ENCODE results near the gene LRRC63. TPM values are rescaled to one million over a fixed set of nuclear protein-coding genes. Genes with fewer than 3 reads are reported as not detected.

LRRC63 gene
- polyA plus RNA-seq, 1 of the 3 experiments (the other 2 are of a cell fraction), result 0.03 TPM

DNA sequence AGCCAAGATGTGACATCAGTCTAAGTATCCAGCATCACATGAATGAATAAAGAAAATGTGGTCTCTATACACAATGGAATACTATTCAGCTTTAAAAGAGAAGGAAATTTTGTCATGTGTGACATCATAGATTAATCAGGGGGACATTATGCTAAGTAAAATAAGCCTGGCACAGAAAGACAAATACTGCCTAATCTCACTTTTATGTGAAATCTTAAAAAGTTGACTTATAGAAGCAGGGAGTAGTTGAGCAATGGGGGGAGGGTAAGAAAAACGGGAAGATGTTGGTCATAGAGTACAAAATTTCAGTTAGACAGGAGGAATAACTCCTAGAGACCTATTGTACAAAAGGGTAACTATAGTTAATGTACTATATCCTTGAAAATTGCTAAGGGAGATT lies 19.3 kb upstream of the LRRC63 start:
- no peak for DNase-seq
- H3K4me2 ChIP-seq, result no peak overlapping the region
- H4K20me1 ChIP-seq (ENCODE audit: insufficient read depth), result no peaks in the 10 kb centered on the region
- no peak overlapping the region for H3K27ac ChIP-seq (ENCODE audit: low read depth in 2 of 2, low read length in 1 of 2)
- no peak for TF ChIP-seq YY1 (IDR thresholded peaks at IDR 0.05; ENCODE audit: low read depth)
- TF ChIP-seq, protein P1, sequence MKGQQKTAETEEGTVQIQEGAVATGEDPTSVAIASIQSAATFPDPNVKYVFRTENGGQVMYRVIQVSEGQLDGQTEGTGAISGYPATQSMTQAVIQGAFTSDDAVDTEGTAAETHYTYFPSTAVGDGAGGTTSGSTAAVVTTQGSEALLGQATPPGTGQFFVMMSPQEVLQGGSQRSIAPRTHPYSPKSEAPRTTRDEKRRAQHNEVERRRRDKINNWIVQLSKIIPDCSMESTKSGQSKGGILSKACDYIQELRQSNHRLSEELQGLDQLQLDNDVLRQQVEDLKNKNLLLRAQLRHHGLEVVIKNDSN (IDR thresholded peaks at IDR 0.05; ENCODE audit: borderline replicate concordance, low read depth), result no peak
- WGBS (ENCODE audit: low lambda C conversion rate), result 28% methylated on average over 1 of the region's 1 CpG
- H3K27me3 ChIP-seq (ENCODE audit: insufficient read depth), result no peaks in the 10 kb centered on the region
- no peak overlapping the region for H2AFZ ChIP-seq (ENCODE audit: low read depth)
- no peak overlapping the region for H3K4me3 ChIP-seq (ENCODE audit: low read depth in 2 of 2, low read length in 1 of 2)
- no peaks in the 10 kb centered on the region for H3K4me1 ChIP-seq (ENCODE audit: control insufficient read depth in 1 of 2, insufficient read depth in 2 of 2, low read depth in 1 of 2, low read length in 1 of 2)
- ChIA-PET CTCF (interaction anchor here (0.6 to 1.2 kb wide), 4 partner anchors 7 to 91 kb away, joined by 3 to 4 read pairs (median 3); no protein-coding TSS in a partner anchor), POLR2A (no interaction called here)
- no peaks in the 10 kb centered on the region for H3K79me2 ChIP-seq (ENCODE audit: insufficient read depth)
- H3K36me3 ChIP-seq (replicated peaks in 1 of 2; ENCODE audit: control insufficient read depth in 1 of 2, insufficient read depth in 2 of 2, low read length in 1 of 2), result no peaks in the 10 kb centered on the region
- no peaks in the 10 kb centered on the region for H3K9me2 ChIP-seq
- H3K9me3 ChIP-seq, result no peaks in the 10 kb centered on the region
- no peak overlapping the region for H3K9ac ChIP-seq
- H3F3A ChIP-seq (replicated peaks; ENCODE audit: insufficient read depth), result no peaks in the 10 kb centered on the region

- no peak for TF ChIP-seq NRF1 (IDR thresholded peaks at IDR 0.05; ENCODE audit: low read depth, low read length)
- TF ChIP-seq, protein P2, sequence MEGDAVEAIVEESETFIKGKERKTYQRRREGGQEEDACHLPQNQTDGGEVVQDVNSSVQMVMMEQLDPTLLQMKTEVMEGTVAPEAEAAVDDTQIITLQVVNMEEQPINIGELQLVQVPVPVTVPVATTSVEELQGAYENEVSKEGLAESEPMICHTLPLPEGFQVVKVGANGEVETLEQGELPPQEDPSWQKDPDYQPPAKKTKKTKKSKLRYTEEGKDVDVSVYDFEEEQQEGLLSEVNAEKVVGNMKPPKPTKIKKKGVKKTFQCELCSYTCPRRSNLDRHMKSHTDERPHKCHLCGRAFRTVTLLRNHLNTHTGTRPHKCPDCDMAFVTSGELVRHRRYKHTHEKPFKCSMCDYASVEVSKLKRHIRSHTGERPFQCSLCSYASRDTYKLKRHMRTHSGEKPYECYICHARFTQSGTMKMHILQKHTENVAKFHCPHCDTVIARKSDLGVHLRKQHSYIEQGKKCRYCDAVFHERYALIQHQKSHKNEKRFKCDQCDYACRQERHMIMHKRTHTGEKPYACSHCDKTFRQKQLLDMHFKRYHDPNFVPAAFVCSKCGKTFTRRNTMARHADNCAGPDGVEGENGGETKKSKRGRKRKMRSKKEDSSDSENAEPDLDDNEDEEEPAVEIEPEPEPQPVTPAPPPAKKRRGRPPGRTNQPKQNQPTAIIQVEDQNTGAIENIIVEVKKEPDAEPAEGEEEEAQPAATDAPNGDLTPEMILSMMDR (IDR thresholded peaks at IDR 0.05), result no peak
- no peak for TF ChIP-seq FOXJ3 (CRISPR knock-in tag; IDR thresholded peaks at IDR 0.05)
- no peak for TF ChIP-seq JUND (IDR thresholded peaks at IDR 0.05)
- no peak for TF ChIP-seq NFIC (IDR thresholded peaks at IDR 0.05; ENCODE audit: borderline replicate concordance)
- no peak for TF ChIP-seq FOSL2 (IDR thresholded peaks at IDR 0.05; ENCODE audit: borderline replicate concordance, low read depth)
- no peak for TF ChIP-seq REST (IDR thresholded peaks at IDR 0.05; ENCODE audit: low read depth, low read length)
- TF ChIP-seq YY1 (IDR thresholded peaks at IDR 0.05; ENCODE audit: low read depth), result no peak
- no peak for TF ChIP-seq GABPA (IDR thresholded peaks at IDR 0.05; ENCODE audit: low read depth)
- Histone ChIP-seq H3K9me2 (no peaks in the 10 kb centered on the region), H4K20me1 (ENCODE audit: insufficient read depth) (no peaks in the 10 kb centered on the region), H3K27ac (ENCODE audit: low read depth in 2 of 2, low read length in 1 of 2) (no peak overlapping the region), H3K4me2 (no peak overlapping the region), H3K79me2 (ENCODE audit: insufficient read depth) (no peaks in the 10 kb centered on the region), H2AFZ (ENCODE audit: low read depth) (no peak overlapping the region), H3K9me3 (no peaks in the 10 kb centered on the region), H3K27me3 (ENCODE audit: insufficient read depth) (no peaks in the 10 kb centered on the region), H3F3A (replicated peaks; ENCODE audit: insufficient read depth) (no peaks in the 10 kb centered on the region), H3K36me3 (replicated peaks in 1 of 2; ENCODE audit: control insufficient read depth in 1 of 2, insufficient read depth in 2 of 2, low read length in 1 of 2) (no peaks in the 10 kb centered on the region), H3K4me3 (ENCODE audit: low read depth in 2 of 2, low read length in 1 of 2) (no peak overlapping the region), H3K9ac (no peak overlapping the region), H3K4me1 (ENCODE audit: control insufficient read depth in 1 of 2, insufficient read depth in 2 of 2, low read depth in 1 of 2, low read length in 1 of 2) (no peaks in the 10 kb centered on the region)
- ChIA-PET POLR2A (no interaction called here), CTCF (no interaction called here)
- DNase-seq, result no peak
- WGBS (ENCODE audit: low lambda C conversion rate), result 84% methylated on average over 1 of the region's 1 CpG
Measured at GRCh38 chr13:46195016-46195415, 16.7 kb upstream of the LRRC63 start.
